GM12801 (cell line): ENCODE measurements around the gene GADD45G.

Source experiments
- TF ChIP-seq, protein P1 (sequence below): IDR thresholded peaks from one replicate; pipeline ENCODE4 v1.5.1; 2011; ENCODE audit warnings: control low read depth; ENCODE audit not compliant: insufficient read length; ENCODE audit errors: extremely low read depth

The GADD45G gene

GRCh38 chr9:89629081-89629976, 24.5 kb downstream of the GADD45G start:
- TF ChIP-seq, protein P1, sequence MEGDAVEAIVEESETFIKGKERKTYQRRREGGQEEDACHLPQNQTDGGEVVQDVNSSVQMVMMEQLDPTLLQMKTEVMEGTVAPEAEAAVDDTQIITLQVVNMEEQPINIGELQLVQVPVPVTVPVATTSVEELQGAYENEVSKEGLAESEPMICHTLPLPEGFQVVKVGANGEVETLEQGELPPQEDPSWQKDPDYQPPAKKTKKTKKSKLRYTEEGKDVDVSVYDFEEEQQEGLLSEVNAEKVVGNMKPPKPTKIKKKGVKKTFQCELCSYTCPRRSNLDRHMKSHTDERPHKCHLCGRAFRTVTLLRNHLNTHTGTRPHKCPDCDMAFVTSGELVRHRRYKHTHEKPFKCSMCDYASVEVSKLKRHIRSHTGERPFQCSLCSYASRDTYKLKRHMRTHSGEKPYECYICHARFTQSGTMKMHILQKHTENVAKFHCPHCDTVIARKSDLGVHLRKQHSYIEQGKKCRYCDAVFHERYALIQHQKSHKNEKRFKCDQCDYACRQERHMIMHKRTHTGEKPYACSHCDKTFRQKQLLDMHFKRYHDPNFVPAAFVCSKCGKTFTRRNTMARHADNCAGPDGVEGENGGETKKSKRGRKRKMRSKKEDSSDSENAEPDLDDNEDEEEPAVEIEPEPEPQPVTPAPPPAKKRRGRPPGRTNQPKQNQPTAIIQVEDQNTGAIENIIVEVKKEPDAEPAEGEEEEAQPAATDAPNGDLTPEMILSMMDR = no peak

DNA sequence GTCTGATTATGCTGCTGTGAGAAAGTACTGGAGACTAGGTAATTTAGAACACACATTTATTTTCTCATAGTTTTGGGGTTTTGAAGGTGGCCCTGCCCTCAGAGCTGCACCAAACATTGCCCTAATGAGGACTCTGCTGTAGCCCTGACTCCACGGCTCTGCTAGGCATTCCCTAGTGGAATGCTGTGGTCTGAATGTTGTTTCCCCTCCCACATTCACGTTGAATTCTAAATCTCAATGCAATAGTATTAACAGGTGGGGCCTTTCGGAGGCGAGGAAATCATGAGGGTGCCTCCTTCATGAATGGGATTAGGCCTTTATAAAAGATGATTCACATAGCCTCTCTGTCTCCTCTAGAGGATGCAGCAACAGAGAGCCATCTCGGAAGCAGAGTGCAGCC, 25.7 kb downstream of the GADD45G start:
- TF ChIP-seq, protein P1 = no peak

DNA sequence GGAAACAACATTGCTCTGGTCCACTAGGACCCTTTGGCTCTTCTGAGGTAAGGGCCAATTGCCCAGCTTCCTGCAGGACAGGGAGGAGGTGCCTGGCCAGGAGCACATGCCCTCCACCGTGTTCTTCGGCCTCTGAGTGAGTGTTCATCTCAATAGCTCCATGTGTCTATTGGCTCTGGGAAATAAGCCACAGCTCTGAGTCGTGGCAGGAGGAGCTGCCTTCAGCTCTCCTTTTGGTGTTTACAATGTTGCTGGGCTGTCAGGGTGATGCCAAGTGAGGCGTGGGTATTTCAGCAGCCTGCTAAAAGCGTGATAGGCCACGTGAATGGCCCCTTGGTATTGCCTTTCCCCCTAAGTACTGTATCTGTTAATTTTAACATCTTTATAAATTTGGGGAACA, 26.6 kb downstream of the GADD45G start:
- TF ChIP-seq, protein P1 = no peak

DNA sequence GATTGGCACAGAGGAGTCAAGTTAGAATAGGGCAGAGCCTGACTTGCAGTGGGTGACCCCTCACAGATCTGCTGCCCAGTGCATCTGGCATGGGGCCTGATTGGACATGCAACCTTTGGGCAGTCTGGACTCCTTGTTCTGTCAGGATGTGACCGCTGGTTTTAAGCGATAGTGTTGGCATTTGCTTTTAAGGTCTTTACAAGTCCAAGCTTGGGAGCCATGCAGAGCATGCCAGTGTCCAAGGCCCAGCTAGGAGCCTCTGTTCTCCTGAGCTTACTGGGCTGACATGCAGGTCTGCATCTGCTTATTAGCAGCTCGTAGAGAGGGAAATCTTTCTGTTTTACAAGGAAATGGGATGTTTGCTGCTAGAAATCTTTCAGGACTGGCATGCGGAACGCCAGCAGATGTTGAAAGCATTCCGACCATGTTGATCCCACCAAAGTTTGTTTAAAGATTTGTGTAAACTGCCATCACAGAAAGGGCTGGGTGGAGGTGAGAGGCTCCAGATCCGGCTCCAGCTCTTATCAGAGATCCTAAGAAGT, 27.5 kb downstream of the GADD45G start:
- TF ChIP-seq, protein P1 = no peak

- TF ChIP-seq, protein P1 = no peak
Measured at GRCh38 chr9:89632736-89633135, 27.9 kb downstream of the GADD45G start.

DNA sequence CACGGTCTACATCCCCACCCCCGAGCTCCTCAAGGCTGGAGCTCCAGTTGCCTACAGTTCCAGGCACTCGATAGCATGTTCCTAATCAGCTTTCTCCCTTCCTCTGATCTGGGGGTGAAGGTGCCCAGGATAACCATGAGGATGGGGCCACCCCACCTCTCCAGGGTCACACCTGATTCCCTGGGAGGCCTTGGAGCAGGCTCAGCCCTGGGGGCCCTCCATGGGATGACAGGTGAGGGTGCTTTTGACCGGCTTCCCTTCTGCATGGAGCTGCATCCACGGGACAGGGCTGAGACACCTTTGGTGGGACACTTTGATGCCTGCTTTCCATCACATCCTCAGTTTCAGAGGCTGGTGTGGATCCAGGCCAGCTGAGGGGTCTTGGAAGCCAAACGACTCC, 28.6 kb downstream of the GADD45G start:
- TF ChIP-seq, protein P1 = no peak

DNA sequence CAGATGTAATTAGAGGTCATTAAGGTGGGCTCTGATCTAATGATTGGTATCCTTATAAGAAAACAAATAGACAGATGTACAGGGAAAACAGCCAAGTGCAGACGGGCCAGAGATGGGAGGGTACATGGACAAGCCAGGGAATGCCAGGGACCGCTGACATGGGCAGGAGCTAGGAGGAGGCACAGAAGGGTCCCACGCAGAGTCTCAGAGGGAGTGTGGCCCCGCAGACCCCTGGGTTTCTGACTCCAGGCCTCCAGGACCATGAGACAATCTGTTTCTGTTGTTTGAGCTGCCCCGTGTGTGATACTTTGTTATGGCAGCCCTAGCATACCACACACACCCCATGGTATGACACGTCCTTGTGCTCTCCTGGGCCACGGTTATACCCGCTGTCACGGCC, 29.1 kb downstream of the GADD45G start:
- TF ChIP-seq, protein P1 = no peak
